HG03565 (cell line): ENCODE results near the gene PLAAT2.

Experiments used
- ATAC-seq: cut with Tn5 transposase; IDR thresholded peaks from one replicate; pipeline ENCODE4 v1.9.1; 2021; ENCODE audit warnings: mild to moderate bottlenecking, moderate library complexity; ENCODE audit not compliant: unreplicated experiment

PLAAT2 gene

DNA sequence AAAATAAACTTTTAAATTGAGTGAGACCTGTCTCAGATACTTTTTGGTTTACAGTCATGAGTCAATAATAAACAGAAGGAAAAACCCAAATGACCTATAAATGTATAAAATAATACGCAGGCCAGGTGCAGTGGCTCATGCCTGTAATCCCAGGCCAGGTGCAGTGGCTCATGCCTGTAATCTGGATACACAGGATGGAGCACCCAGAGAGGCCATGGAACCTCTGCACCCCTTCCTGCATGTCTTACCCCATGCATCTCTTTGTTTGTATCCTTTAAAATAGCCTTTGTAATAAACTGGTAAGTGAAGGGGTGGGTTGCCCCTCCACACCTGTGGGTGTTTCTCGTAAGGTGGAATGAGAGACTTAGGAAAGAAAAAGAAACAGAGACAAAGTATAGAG, 35.5 kb downstream of the PLAAT2 start:
- no peak for ATAC-seq

DNA sequence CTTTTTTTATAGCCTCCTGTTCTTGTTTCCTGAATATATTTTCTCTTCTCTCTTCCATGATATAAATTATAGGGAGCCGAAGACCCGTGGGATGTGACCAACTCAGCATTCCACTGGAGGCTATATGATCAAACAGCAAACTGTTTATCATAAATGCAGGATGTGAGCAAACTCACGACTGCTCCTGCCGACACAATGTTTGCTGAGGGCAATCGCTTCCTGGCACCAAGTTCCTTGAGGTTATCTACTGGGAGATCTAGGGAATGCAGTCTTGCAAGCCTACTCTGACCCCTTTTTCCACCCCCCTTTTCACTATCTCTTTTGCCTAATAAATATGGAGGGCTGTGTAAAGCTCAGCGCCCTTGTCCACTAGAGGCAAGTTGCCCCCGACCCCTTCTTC, 40.0 kb downstream of the PLAAT2 start:
- ATAC-seq: no peak

DNA sequence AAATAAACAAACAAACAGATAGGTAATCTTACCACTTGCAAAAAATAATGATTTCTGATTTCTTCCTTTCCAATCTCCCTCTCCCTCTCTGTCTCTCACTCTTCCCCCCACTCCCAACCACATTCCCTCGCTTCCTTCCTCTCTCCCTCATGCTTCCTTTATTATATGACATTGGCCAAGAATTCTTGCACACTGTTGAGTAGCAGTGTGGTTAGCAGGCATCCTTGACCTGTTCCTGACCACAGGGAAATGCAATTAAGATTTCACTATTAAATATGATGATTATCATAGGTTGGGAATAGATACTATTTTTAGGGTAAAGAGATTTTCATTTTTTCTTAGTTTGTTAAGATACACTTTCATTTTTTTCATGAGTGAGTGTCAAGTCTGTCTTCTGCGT, 41.3 kb downstream of the PLAAT2 start:
- ATAC-seq: no peak

DNA sequence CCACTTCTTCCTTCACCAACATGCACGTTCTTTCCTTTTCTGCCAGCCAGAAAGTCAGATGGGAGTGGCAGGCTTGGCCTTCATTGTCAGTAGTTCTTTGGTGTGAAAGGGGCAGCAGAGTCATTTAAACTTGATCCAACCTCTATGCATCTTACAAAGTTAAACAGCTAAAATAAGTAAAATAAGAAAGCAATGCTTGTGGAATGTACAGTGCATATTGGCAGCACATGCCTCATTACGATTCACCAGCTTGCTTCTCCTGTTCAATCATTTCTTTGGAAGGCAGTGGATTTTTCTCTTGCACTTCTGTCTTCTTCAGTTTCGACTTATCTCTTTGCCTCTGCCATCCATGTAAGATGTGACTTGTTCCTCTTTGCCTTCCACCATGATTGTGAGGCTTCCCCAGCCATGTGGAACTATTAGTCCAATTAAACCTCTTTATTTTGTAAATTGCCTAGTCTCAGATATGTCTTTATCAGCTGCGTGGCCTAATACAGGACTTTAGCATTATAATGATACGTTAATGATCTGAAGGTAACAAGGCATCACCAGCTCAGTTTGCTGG, 42.5 kb downstream of the PLAAT2 start:
- no peak for ATAC-seq

DNA sequence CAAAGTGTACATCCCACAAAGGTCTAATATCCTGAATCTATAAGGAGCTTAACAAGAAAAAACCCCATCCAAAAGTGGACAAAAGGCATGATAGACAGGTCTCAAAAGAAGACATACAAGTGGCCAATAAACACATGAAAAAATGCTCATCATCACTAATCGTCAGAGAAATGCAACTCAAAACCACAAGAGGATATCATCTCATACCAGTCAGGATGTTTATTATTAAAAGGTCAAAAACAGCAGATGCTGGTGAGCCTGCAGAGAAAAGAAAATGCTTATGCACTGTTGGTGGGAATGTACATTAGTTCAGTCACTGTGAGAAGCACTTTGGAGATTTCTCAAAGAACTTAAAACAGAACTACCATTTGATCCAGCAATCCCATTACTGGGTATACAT, 44.6 kb downstream of the PLAAT2 start:
- ATAC-seq: no peak

DNA sequence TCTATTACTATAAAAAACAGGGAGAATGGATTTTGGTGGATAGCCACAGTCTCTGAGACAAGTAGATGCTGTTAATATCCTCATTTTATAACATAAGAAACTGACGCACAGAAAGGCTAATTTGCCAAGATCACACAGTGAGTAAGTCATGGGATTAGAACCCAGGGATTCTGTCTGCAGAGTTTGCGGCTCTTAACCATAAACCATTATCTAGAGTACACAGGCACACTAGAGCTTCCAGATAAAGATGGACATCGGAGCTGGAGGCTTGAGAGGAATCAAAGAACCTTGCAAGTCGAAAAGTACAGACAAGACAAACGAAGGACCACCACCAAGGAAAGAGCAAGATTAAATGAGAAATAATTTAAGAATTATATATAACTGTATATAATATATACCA, 46.0 kb downstream of the PLAAT2 start:
- ATAC-seq: no peak

DNA sequence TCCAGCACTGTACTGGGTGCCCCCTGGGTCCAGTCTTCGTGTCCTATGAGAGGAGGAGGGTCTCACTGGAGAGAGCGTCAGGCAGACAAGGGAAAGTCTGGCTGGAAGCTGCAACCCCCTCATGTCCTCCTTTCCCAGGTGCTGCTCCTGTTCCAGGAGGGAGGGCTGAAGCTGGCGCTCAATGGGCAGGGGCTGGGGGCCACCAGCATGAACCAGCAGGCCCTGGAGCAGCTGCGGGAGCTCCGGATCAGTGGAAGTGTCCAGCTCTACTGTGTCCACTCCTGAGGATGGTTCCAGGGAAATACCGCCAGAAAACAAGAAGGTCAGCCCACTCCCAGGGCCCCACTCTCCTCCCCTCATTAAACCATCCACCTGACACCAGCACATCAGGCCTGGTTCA, 47.1 kb downstream of the PLAAT2 start:
- no peak for ATAC-seq

DNA sequence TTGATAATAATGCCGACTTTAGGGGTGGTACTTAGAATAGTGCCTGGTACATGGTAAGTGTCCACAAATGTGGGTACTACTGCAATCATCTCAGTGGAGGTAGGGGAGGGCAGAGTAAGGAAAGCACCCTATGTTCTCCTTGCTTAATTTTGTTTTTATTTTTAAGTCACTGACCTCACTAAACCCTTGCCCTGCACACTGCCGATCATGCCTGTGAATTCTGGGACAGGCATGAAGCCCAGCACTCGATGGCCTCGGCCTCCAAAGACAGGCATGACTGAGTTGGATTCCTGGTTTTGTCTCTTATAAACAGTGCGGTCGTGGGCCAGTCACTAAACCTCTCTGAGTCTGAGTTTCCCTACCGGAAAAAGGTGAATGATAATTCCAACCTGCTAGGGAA, 50.4 kb downstream of the PLAAT2 start:
- ATAC-seq: no peak

DNA sequence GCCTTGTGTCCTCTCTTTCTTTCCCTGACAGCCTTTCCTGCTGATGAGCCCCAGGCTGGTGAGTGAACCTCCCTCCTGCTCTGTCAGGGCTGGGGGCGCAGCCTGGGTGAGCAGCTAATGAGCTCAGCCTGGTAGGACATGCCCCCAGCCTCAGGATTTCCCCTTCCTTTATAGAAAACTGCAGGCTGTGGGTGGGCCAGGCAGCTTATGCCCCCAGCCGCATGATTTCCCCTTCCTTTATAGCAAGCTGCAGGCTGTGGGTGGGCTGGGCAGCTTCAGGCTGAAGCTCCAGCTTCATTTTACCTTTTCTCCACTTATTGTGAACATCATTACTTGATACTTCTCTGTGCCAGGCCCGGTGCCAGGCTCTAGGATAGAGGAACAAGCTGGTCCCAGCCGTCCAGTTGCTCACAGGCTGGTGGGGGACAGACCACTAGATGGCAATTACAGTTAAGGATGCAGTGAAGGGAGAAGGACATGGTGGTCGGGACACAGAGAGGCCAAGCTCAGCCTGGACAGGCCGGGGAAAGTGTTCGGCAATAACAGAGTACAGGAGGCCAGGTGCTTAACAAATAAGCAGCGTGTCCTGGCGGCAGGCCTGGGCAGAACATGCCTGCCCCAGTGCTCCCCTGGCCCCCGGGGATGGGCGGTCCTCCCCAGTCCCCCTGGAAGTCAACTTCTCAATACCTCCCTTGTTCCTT, 52.0 kb downstream of the PLAAT2 start:
- ATAC-seq: no peak

DNA sequence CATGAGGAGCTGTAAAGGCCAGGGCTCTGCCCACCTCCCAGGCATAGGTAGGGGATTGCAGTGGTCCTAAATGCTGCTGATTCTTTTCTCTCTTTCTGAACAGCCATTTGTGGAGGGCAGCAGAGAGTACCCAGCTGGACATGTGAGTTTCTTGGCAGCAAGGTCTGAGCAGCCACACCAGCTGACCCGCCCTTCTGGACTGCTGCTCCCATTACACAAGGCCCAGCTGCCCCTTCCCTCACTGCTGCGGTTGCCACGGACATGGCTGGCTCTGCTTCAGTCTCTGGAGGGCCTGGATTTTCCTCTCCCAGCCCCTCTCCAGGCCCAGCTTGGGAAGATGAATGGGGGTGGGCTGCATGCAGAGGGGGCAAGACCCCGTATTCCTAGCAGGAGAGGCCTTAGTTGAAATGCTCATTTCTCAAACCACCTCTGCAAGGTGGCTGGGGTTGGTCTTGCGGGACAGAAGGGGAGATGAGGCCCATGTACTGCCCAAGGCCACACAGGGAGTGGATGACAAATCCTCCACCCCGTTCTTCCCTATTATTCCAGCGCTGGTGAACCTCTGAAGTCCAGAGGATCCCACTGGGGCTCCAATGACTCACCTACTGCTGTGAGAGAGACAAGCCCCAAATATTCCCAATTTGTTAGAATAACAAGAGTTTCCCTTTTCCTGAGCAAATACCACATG, 52.7 kb downstream of the PLAAT2 start:
- ATAC-seq: no peak

DNA sequence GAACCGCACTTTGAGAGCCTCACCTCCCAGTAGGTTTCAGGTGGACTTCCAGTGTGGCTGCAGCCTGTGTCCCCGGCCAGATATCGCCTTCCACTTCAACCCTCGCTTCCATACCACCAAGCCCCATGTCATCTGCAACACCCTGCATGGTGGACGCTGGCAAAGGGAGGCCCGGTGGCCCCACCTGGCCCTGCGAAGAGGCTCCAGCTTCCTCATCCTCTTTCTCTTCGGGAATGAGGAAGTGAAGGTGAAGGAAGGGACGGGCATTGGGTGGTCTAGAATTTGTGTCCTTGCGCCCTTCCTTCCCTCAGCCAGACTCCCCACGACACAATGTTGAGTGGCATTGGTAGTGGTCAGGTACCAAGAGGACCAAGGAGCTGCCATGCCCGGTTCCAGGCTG, 54.4 kb downstream of the PLAAT2 start:
- ATAC-seq: no peak

DNA sequence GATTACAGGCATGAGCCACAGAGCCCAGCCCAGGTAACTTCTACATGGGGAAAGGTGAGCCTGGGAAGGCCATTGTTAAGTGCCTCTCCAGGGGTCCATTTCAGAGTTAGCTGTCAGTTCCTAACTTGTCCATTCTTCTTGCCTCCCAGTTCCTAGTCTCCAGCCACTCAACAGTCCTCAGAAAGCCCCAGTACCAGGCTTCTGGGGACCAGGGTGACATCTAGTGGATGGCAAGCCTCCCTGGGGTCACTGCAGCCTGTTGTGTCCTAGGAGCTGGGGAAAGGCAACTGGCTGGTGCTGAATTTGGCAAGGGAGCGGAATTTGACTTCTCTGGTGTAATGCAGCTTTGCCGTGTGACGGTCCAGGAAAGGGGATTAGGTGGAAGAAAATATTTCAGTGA, 55.2 kb downstream of the PLAAT2 start:
- no peak for ATAC-seq

DNA sequence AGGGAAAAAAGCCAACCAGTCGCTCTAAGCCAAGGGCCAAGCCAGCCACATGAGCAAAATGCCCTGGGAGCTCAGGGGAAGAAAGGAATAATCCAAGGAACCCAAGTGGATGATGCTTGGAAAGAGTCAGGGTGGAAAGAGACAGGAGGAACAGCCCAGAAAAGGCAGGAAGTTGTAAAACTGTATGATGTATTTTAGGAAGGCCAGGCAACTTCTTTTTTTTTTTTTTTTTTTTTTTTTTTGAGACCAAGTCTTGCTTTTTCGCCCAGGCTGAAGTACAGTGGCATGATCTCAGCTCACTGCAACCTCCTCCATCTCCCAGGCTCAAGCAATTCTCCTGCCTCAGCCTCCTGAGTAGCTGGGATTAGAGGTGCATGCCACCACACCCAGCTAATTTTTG, 55.7 kb downstream of the PLAAT2 start:
- ATAC-seq: no peak

DNA sequence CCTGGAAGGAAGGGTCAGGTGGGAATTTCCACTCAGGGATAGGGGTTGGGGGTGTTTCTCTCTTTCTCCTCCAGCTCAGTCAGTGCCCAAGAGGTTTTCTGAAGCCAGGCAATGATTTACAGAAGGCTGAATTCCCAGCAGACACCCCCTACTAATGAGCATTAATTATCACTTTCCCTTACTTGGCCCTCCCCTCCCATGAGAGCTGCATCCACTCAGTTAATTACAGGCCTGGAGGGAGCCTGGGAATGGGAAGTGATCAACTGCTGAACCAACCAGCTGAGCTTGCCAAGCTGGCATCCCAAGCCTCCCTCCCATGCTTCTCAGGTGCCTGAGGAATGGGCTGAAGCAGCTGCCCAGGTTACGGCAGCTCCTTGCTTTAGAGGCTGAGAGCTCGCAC, 56.3 kb downstream of the PLAAT2 start:
- no peak for ATAC-seq

DNA sequence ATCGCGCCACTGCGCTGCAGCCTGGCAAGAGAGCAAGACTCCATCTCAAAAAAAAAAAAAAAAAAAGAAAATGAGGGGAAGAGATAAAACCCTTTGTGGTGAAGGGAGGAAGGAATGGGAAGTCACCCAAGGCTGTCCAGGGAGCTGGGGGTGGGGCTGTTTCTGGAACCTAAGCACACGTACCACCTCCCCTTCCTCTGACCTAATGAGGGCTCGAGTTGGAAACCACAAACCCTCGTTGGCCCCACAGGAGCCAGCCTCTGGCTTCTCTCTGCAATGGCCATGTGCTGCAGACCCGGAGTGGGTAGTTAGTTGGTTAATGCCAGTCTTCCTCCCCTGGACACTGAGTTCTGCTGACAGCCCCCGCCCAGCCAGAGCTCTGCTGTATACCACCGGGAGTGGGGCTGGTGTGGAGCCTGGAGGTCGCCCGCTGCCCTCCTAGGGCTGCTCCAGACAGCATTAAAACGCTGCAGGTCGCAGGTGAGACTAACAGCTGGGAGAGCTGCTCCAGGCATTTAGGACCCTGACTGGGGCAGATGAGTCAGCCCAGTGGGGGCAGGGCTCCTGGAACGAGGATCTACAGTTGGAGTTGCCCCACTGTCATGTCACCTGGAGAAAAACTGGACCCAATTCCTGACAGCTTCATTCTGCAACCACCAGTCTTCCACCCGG, 57.2 kb downstream of the PLAAT2 start, which contains the start of gene LGALS12:
Gene LGALS12, plus strand, starts transcription at position 228 of the 672 bp plus-strand sequence. Its CDS starts 375 bp downstream, at position 603.
- no peak for ATAC-seq

DNA sequence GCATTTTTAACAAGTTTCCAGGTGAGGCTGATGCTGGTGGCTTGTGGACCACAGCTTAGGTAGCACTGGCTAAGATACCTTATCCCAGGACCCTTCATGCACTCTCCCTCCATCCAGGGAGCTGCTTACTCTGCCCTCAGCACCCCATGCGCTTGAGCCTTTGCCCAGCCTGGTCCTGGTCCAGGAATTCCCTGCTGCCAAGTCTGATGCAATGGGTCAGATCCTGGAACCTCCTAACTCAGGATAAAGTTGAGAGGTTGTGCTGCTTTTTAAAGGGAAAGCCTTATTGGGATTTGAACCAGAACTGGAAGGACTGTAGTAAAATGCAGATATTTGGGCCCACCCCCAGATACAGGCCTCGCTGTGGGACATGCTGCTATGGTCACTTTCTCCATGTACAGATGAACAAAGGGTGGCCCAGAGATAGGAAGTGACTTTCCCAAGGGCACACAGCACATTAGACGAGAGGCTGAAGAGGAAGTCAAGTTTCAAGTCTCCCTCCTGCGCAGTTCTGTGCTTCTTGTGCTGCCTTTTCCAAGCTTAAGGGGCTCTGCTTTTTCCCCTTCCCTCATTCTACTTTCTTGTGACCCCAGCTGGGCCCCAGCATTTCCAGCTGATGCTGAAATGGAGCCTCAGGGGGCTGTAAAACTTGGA, 58.1 kb downstream of the PLAAT2 start:
- ATAC-seq: no peak

DNA sequence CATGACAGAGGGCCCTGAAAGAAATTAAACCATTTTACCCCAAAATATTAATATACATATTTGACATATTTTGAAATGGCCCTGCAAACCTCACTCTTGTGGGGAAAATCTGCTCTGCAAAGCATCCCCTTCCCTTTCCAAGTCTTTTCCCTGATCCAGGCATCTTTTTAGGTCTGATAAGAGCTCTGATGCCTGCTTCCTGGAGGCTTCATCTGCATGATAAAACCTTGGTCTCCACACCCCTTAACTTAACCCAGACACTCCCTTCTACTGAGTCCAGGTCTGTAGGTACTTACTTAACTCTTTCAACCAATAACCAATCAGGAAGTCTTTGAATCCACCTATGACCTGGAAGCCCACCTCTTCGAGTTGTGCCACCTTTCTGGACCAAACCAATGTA, 59.1 kb downstream of the PLAAT2 start:
- ATAC-seq: no peak

DNA sequence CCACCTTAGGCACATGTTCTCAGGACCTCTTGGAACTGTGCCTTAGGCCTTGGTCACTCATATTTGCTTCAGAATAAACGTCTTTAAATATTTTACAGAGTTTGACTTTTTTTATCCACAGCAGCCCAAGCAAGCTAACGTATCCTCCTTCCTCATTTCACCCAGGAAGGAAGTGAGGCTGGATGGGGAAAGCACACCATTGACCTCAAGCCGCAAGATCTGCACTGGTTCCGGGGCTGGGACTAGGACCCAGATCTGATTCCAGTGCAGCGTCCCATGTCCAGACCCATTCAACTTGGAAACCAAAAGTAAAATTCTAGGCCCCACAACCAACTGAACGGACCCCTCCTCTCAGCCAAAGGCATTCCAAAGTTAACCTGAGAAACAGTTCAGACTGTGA, 59.7 kb downstream of the PLAAT2 start:
- ATAC-seq: no peak
